RWPE1 (cell line): ENCODE data around the gene CRIP1.

Source experiments
- CTCF ChIA-PET: fragments of 350-600 bp; sonication (Branson Sonifier 250); formaldehyde crosslinking; extraction: SDS; loops from one replicate; lab custom pipeline; 2021; lab: Yijun Ruan, JAX
- POLR2A ChIA-PET: fragments of 400-600 bp; formaldehyde crosslinking; extraction: SDS; loops from one replicate; lab custom pipeline; 2020; ENCODE audit warnings: antibody characterized with exemption; ENCODE audit not compliant: low non-redundant PET; lab: Yijun Ruan, JAX
- DNase-seq: peaks from one replicate; pipeline ENCODE4 v3.0.0; 2012; ENCODE audit warnings: low spot score
- H3K27ac ChIP-seq: fragments of 450-650 bp; 2 replicates; pipeline ENCODE4 v1.5.1; 2017
- CTCF ChIP-seq: fragments of 450-650 bp; conservative IDR thresholded peaks from 2 replicates; pipeline ENCODE4 v1.5.1; 2017; ENCODE audit warnings: low read depth, mild to moderate bottlenecking

Gene CRIP1

GRCh38 chr14:105533811-105534498, 47.3 kb downstream of the CRIP1 start:
- no peak for DNase-seq
- CTCF ChIA-PET: interaction anchor here (0.6 to 1.6 kb wide), 4 partner anchors 12 to 619 kb away, joined by 3 to 7 read pairs (median 3); no protein-coding TSS in a partner anchor
- POLR2A ChIA-PET: no interaction called here
- no peak overlapping the region for H3K27ac ChIP-seq
- TF ChIP-seq CTCF: no peak

- TF ChIP-seq CTCF: no peak
- ChIA-PET POLR2A (no interaction called here), CTCF (no interaction called here)
- DNase-seq: no peak
- no peak overlapping the region for H3K27ac ChIP-seq
These were observed 47.9 kb downstream of the CRIP1 start for GRCh38 chr14:105534586-105534985.

GRCh38 chr14:105536051-105536450, 49.4 kb downstream of the CRIP1 start:
- TF ChIP-seq CTCF: no peak
- no peak overlapping the region for H3K27ac ChIP-seq
- ChIA-PET POLR2A (no interaction called here), CTCF (interaction anchor here (0.6 kb wide), 1 partner anchor 1363 kb away, joined by 3 read pairs; no protein-coding TSS in a partner anchor)
- DNase-seq: no peak

GRCh38 chr14:105536691-105537579, 50.2 kb downstream of the CRIP1 start:
- CTCF ChIA-PET: interaction anchor here (0.5 to 1.4 kb wide), 10 partner anchors 9 to 1112 kb away, joined by 3 to 5 read pairs (median 3); no protein-coding TSS in a partner anchor

GRCh38 chr14:105537580-105538474, 51.1 kb downstream of the CRIP1 start:
- DNase-seq: peak; percentile 73
- POLR2A ChIA-PET: no interaction called here
- peak; percentile 96 for TF ChIP-seq CTCF
- CTCF ChIA-PET: interaction anchor here (0.6 to 1.4 kb wide), 12 partner anchors 8 to 1113 kb away, joined by 3 to 5 read pairs (median 3); no protein-coding TSS in a partner anchor
- no peak overlapping the region for H3K27ac ChIP-seq

More at GRCh38 chr14:105536691-105537579, 50.2 kb downstream of the CRIP1 start:
- DNase-seq: no peak
- POLR2A ChIA-PET: no interaction called here
- H3K27ac ChIP-seq: no peak overlapping the region
- no peak for TF ChIP-seq CTCF
